Retina (tissue), 1 donor: ENCODE data around the gene ALK.

Source experiments
- DNase-seq: peaks from one replicate; pipeline ENCODE4 v3.0.0-alpha.2; 2016

The ALK gene

DNA sequence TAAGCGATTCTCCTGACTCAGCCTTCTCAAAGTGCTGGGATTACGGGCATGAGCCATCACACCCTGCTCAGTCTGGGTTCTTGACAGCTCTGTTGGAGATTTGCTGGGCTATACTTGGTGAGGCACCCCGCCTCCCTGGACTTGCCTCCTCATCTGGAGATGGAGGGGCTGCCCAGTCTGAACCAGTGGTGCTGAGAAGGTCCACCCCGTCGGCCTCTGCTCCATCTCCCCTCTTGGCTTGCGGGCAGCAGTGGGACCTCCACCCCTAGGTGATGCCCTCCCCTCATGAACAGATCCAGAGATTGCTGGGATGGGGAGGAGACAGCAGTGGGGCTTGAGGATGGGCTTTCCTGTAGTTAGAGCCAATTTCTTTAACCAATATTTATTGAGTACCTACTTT is 685.3 kb downstream of the ALK start:
- DNase-seq: no peak

GRCh38 chr2:29235411-29235810 is 686.0 kb downstream of the ALK start:
- DNase-seq: no peak

GRCh38 chr2:29233428-29233827 is 688.0 kb downstream of the ALK start:
- DNase-seq: no peak

- DNase-seq: no peak
These were observed 689.3 kb downstream of the ALK start for GRCh38 chr2:29232041-29232440.

GRCh38 chr2:29229640-29230039 is 691.7 kb downstream of the ALK start:
- DNase-seq: no peak

DNA sequence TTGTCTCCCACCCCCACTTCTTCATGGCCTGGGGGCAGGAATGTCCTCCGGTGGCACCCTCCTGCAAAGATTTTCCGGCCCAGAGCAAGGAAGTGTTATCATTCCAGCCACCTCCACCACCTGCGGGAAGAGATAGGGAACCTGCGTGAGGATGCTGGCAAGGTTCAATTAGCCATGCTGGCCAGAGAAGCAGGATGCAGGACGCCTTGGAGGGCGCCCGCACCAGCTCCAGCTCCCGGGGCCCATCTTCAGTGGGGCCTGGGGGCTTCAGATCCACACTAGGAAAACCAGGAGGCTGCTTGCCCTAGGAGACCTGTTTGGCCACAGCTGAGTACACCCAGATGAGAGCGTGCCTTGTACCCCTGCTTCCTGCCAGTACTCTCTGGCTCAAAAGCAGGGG is 692.4 kb downstream of the ALK start:
- DNase-seq: no peak

DNA sequence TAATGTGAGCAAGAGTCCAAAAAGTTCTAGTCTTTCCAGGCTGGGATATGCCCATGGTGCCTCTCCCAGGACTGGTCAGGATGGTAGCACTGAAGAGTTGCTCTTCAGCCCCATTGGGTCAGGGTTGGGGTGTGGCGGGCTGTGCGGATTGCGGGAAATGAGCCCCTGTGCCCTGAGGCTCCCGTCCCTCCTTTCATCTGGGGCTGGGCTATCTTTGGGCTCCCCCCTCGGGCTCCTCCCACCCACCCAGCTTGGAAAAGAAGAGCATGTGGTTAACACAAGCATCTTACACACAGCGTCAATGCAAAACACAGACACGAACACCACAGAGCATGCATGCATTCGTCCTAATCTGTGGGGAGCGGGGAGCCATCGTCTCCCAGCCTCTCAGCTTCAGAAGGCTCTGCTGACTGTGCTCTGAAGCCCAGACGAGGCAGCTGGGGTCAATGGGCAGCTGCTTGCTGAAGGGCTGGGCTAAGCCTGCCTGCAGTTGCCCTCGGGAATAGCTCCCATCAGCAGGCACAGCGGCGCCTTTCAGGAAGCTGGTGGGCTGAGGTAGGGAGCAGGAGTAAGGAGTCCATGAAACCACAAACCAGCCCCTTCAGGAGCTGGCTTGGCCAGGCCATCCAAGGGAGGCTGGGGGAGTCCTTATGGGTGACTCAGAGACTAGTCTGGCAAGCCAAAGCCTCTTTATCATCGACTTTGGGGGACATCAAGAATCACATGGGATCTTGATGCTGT is 693.3 kb downstream of the ALK start:
- no peak for DNase-seq

GRCh38 chr2:29226808-29227207 is 694.6 kb downstream of the ALK start:
- no peak for DNase-seq

GRCh38 chr2:29226375-29226774 is 695.0 kb downstream of the ALK start:
- DNase-seq: no peak

GRCh38 chr2:29225814-29226213 is 695.6 kb downstream of the ALK start:
- DNase-seq: no peak

- DNase-seq: no peak
These were observed 696.5 kb downstream of the ALK start for GRCh38 chr2:29224693-29225551.

GRCh38 chr2:29223851-29224692 is 697.3 kb downstream of the ALK start:
- no peak for DNase-seq

- no peak for DNase-seq
These were observed 698.1 kb downstream of the ALK start for GRCh38 chr2:29223257-29223656.

GRCh38 chr2:29222381-29223179 is 698.8 kb downstream of the ALK start:
- no peak for DNase-seq

- no peak for DNase-seq
These were observed 700.7 kb downstream of the ALK start for GRCh38 chr2:29220506-29221270.

DNA sequence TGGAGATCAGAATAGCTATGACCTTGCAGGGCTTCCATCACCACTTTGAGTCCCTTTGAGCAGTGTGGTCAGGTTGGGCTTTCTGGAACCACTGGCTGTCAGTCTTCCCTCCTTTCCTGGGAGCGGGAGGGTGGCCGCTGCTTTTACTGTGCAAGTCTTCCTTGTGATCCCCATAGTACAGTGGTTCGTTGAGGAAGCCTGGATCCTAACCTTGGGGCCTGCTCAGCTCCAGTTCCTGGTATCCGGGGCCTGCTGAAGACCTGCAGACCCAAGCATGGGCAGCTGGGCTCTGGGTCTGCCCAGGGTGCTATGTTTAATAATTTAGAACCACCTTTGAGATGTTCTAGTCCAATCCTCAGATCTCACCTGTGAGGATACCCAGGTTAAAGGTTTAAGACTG is 702.0 kb downstream of the ALK start:
- DNase-seq: no peak

DNA sequence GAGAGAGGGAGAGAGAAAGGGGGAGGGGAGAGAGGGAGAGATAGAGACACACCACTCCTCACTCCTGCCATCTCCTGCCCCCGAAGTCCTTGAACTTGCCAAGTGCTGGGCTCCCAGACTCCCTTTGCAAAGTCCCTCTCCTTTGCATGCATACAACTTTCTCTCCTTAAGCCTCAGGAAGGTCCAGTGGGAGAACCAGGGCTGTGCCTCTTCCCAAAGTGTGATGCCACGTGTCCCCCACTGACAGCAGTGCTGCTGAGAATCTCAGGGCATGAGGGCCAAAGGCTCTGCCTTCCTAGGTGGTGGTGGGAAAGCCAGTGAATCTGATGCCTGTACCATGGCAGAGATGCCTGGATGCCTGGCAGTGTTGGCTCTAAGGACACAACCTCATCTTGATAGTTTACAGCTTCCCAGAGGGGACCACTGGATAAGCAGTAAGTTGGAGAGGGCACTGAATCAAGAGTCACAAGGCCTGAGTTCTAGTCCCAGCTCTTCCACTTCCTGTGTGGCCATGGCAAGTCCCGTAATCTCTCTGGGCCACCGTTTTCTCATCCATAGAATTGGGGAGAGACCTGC is 702.7 kb downstream of the ALK start:
- no peak for DNase-seq

GRCh38 chr2:29218071-29218470 is 703.3 kb downstream of the ALK start:
- DNase-seq: no peak

DNA sequence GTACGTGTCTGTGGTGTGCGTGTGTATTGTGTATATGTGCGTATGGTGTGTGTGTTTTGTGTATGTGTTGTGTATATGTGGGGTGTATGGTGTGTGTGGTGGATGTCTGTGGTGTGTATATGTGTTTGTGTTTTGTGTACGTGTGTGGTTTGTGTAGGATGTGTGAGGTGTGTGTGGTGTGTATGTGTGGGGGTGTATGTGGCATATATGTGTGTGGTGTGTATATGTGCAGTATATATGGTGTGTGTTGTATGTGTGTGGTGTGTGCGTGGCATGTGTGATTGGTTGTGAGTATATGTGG is 704.8 kb downstream of the ALK start:
- no peak for DNase-seq

- no peak for DNase-seq
These were observed 705.4 kb downstream of the ALK start for GRCh38 chr2:29215739-29216608.

GRCh38 chr2:29215073-29215472 is 706.3 kb downstream of the ALK start:
- no peak for DNase-seq
